GM21619 (cell line): ENCODE results near the gene TIMM17A.
A peak's percentile ranks its signal among the peaks of the same experiment; 100 is the strongest.
"Not testable (repeated sequence)": the region's sequence is repeated elsewhere in the genome, so short reads cannot be mapped to it uniquely, and the experiment has no call there.

Source experiments
- ATAC-seq: cut with Tn5 transposase; IDR thresholded peaks from one replicate; pipeline ENCODE4 v1.9.1; 2021; ENCODE audit not compliant: unreplicated experiment

The TIMM17A gene

DNA sequence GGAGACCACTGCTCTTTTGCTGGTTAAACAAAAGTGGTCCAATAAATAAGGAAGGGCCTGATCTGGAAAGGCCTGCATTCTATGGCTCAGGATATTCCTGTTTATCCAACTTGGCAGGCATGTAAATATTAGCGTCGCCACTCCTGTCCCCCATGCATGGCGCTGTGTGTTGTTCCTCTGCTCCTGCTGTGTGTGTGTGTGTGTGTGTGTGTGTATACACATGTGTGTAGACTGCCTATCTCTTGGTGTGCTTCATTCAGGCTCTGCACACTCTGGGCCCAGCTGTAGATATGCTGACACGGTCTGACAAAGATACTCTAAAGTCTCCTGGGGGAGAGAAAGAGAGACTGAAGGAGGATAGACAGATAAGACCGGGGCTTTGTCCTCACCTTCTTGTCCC lies 15.7 kb upstream of the TIMM17A start:
- no peak for ATAC-seq

DNA sequence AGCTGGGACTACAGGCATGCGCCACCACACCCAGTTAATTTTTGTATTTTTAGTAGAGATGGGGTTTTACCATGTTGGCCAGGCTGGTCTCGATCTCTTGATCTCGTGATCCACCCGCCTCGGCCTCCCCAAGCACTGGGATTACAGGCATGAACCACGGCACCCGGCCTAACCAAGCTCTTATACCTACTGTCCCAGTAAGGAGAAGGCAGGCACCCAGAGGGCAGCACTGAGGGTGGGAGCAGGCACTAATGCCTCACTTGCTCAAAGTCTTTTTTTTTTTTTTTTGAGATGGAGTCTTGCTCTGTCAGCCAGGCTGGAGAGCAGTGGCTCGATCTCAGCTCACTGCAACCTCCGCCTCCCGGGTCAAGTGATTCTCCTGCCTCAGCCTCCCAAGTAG lies 15.0 kb upstream of the TIMM17A start:
- not testable (repeated sequence) for ATAC-seq

GRCh38 chr1:201941420-201942128 lies 13.7 kb upstream of the TIMM17A start:
- ATAC-seq, result no peak

- ATAC-seq, result no peak
Measured at GRCh38 chr1:201942129-201942495, 13.2 kb upstream of the TIMM17A start.

- no peak for ATAC-seq
Measured at GRCh38 chr1:201944002-201944401, 11.3 kb upstream of the TIMM17A start.

GRCh38 chr1:201944639-201945038 lies 10.7 kb upstream of the TIMM17A start:
- ATAC-seq, result no peak

DNA sequence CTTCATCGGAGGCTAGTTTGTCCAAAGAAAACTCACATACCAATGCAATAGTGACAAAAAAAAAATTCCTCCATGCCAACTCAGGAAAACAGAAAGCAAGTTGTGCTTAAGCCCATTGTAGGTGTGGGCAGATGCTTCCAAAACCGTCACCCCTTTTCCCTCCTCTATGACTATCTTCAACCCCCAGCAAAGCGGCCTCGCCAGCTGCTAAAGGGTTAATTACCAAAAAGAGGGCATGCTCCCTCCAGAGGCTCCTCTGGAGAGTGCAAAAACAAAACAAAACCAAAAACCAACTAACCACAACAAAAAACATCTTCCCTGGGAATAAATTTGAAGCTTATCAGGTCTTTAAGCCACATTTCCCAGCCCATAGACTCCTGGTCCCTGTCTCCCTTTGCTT lies 10.1 kb upstream of the TIMM17A start:
- no peak for ATAC-seq

DNA sequence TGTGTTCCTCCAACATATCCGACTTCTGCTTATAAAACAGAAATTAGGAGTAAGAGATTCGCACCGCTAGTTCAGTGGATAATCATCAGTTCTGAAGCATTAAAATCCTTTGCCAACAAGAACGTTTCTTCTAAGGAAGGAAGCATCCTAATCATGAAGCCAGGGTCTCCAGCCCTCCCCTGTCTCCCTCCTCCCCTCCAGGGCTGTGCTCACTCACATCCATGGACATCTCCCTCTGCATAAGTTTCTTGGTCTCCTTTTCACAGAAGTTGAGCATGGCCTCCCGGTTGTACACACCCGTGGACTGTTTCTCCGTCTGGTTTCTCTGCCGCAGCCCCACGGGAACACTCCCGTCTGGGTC lies 9.5 kb upstream of the TIMM17A start:
- no peak for ATAC-seq

- no peak for ATAC-seq
Measured at GRCh38 chr1:201946224-201946908, 8.9 kb upstream of the TIMM17A start, which contains the start of gene LMOD1. Gene LMOD1 (minus strand): TSS chr1:201946548. CDS start chr1:201946340, 208 bp downstream.

DNA sequence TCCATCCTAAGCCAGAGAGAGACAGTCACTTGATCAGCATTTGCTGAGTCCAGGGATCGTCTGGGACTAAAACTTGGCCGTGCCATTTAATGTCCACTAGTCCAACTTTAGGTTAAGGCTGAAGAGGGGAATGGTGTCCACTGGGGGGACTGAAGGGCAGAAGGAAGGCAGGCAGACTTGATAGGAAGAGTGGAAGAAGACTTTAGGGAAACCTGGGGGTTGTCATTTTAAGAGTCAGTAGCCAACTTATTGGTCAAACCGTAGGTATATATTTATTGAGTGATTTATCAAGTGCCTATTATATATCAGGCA lies 7.7 kb upstream of the TIMM17A start:
- ATAC-seq, result no peak

GRCh38 chr1:201949491-201949890 lies 5.8 kb upstream of the TIMM17A start:
- ATAC-seq, result no peak

DNA sequence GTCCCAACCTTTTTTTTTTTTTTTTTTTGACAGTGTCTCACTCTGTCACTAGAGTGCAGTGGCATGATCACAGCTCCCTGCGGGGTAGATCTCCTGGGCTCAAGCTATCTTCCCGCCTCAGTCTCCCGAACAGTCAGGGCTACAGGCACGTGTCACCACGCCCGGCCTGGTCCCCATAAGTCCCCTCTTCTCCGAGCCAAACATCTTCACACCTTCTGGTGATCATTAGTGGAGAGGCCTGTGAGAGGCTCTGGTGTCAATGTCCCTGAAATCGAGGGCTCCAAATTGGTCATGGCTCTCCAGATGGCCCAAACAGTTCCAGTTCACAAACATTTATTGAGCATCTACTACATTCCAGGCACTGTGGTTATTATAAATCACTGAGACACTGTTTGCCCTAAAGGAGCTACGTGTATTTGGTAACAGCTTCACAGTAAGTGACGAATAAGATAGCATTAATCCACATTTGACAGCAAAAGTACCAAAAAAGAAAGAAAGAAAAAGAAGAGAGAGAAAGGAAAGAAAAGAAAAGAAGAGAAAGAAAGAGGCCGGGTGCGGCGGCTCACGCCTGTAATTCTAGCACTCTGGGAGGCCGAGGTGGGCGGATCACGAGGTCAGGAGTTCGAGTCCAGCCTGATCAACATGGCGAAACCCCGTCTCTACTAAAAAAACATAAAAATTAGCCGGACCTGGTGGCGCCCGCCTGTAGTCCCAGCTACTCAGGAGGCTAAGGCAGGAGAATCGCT lies 867 bp upstream of the TIMM17A start:
- no peak for ATAC-seq

- peak; percentile 32 for ATAC-seq
Measured at GRCh38 chr1:201955729-201956143, 433 bp downstream of the TIMM17A start.

GRCh38 chr1:201958348-201958747 lies 3.0 kb downstream of the TIMM17A start:
- no peak for ATAC-seq

- not testable (repeated sequence) for ATAC-seq
Measured at GRCh38 chr1:201962382-201962781, 7.1 kb downstream of the TIMM17A start.

- ATAC-seq, result no peak
Measured at GRCh38 chr1:201964261-201964660, 9.0 kb downstream of the TIMM17A start.

- no peak for ATAC-seq
Measured at GRCh38 chr1:201966171-201966570, 10.9 kb downstream of the TIMM17A start.

DNA sequence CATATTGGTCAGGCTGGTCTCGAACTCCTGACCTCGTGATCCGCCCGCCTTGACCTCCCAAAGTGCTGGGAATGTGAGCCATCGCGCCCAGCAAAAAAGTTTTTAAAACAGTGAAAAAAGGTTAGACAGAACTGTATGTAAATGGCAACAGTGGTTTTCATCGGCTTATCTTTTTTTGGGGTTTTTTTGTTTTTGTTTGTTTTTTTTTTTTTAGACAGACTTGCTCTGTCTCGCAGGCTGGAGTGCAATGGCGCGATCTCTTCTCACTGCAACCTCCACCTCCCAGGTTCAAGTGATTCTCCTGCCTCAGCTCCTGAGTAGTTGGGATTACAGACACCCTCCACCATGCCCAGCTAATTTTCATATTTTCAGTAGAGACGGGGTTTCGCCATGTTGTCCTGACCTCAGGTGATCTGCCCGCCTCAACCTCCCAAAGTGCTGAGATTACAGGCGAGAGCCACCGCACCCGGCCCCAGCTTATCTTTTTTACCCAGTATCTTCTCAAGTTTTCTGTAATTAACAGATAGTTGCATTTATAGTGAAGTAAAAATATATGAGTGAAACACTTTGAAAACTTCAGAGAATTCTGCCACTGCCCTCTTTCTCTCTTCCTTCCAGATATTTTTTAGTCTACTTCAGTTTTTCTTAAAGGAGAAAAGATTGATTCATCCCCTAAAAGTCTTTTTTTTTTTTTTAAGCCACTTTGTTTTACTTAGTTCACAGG lies 13.1 kb downstream of the TIMM17A start:
- ATAC-seq, result no peak

GRCh38 chr1:201970334-201971159 lies 15.2 kb downstream of the TIMM17A start:
- ATAC-seq, result no peak

- peak; percentile 16 for ATAC-seq
Measured at GRCh38 chr1:201982082-201982622, 26.8 kb downstream of the TIMM17A start.
